Activated naive CD4-positive, alpha-beta T cell treated with anti-CD3 and anti-CD28 coated beads for 36 hours (primary cell): ENCODE data around the gene TLR2. TPM values are rescaled to one million over a fixed set of nuclear protein-coding genes. Genes with fewer than 3 reads are reported as not detected.
"Not testable (repeated sequence)": the region's sequence is repeated elsewhere in the genome, so short reads cannot be mapped to it uniquely, and the experiment has no call there.

Source experiments
- CTCF ChIA-PET: fragments of 350-600 bp; sonication (Branson Sonifier 250); formaldehyde crosslinking; loops from one replicate; lab custom pipeline; 2021; ENCODE audit warnings: antibody characterized with exemption; lab: Charles Lee
- DNase-seq: peaks from one replicate; pipeline ENCODE4 v3.0.0-alpha.2; 2020
- H3K27ac Mint-ChIP-seq: one replicate; pipeline ENCODE4 v1.8.0; 2021; ENCODE audit warnings: mild to moderate bottlenecking, mixed read lengths
- H3K27me3 Mint-ChIP-seq: one replicate; pipeline ENCODE4 v1.8.0; 2021; ENCODE audit warnings: low read depth, mixed read lengths
- H3K36me3 Mint-ChIP-seq: one replicate; pipeline ENCODE4 v1.8.0; 2021; ENCODE audit warnings: low read depth, mixed read lengths
- H3K4me1 Mint-ChIP-seq: one replicate; pipeline ENCODE4 v1.8.0; 2021; ENCODE audit warnings: low read depth, mixed read lengths
- H3K4me3 Mint-ChIP-seq: one replicate; pipeline ENCODE4 v1.8.0; 2021; ENCODE audit warnings: mild to moderate bottlenecking, moderate library complexity, mixed read lengths
- H3K9me3 Mint-ChIP-seq: one replicate; pipeline ENCODE4 v1.8.0; 2021; ENCODE audit warnings: mixed read lengths
- intact Hi-C: fragments of 100-400 bp; cut with micrococcal nuclease; formaldehyde crosslinking; loops from one replicate; pipeline ENCODE4 v1.15.1; 2023
- total RNA-seq, 2 experiments: library from RNA; stranded (reverse); gene quantifications; one replicate each; pipeline ENCODE4 v1.2.3, GENCODE V29; 2021

TLR2 gene
- total RNA-seq, 2 experiments from 2014 or later, result 1.5 to 2.6 TPM

DNA sequence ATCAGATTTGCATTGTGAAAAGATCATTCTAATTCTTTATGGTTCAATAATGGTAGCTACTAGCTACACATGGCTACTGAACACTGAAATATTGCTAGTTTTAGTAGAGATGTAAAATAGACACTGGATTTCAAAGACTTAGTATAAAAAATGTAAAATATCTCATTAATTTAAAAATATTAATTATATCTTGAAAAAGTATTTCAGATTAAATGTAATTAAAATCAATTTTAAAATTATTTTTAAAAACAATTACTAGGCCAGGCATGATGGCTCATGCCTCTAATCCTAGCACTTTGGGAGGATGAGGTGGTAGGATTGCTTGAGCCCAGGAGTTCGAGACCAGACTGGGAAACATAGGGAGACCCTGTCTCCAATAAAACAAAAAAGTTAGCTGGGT, 20.4 kb upstream of the TLR2 start:
- CTCF ChIA-PET, result interaction anchor here (0.6 to 1.0 kb wide), 2 partner anchors 20 to 56 kb away, joined by 3 read pairs; no protein-coding TSS in a partner anchor
- intact Hi-C loops, result no loop called here
- Mint-ChIP-seq H3K4me1 (no peaks in the 10 kb centered on the region), H3K9me3 (peaks cover 2% of the 10 kb centered on the region), H3K36me3 (no peaks in the 10 kb centered on the region), H3K27me3 (peaks cover 3% of the 10 kb centered on the region), H3K27ac (no peak overlapping the region), H3K4me3 (no peak overlapping the region)
- no peak for DNase-seq

DNA sequence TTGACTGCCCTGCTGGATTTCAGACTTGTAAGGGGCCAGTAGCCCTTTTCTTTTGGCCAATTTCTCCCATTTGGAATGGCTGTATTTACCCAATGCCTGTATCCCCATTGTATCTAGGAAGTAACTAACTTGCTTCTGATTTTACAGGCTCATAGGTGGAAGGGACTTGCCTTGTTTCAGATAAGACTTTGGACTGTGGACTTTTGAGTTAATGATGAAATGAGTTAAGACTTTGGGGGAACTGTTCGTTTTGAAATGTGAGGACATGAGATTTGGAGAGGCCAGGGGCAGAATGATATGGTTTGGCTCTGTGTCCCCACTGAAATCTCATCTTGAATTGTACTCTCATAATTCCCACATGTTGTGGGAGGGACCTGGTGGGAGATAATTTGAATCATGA, 17.6 kb upstream of the TLR2 start:
- H3K4me3 Mint-ChIP-seq, H3K27ac Mint-ChIP-seq, DNase-seq, H3K4me1 Mint-ChIP-seq, H3K9me3 Mint-ChIP-seq, H3K36me3 Mint-ChIP-seq, CTCF ChIA-PET, H3K27me3 Mint-ChIP-seq, intact Hi-C loops: not testable (repeated sequence)

DNA sequence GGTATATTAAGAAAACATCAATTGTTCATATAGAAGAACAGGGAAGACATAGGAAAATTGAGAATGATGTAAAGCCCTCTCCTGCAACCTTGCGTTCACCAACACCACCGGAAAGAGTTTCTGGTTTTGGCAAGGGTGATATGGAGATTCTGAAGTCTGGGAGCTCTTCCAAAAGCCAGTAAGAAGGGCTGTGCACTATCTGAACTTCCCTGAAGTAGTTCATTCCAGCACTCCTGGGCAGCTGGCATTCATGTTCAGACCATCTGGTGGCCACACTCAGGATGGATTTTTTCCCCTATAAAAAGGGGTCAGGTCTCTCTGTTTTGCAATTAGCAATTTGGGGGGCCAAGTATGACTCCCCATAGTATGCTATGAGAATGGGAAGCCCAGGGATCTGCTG, 15.4 kb upstream of the TLR2 start:
- H3K4me3 Mint-ChIP-seq, result no peak overlapping the region
- H3K27me3 Mint-ChIP-seq, result peaks cover 6% of the 10 kb centered on the region
- H3K9me3 Mint-ChIP-seq, result peaks cover 2% of the 10 kb centered on the region
- CTCF ChIA-PET, result no interaction called here
- no peak overlapping the region for H3K27ac Mint-ChIP-seq
- DNase-seq, result no peak
- no peaks in the 10 kb centered on the region for H3K4me1 Mint-ChIP-seq
- H3K36me3 Mint-ChIP-seq, result no peaks in the 10 kb centered on the region
- intact Hi-C loops, result no loop called here

DNA sequence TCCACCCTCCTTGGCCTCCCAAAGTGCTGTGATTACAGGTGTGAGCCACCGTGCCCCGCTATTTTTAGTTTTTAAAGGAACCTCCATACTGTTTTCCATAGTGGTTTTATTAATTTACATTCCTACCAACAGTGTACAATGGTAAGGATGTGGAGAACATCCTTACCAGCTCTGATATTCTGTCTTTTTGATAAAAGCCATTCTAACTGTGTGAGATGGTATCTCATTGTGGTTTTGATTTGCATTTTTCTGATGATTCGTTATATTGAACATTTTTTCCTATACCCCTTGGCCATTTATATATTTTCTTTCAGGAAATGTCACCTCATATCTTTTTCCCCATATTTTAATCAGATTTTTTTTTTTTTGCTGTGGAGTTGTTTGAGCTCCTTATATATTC, 14.2 kb upstream of the TLR2 start:
- Mint-ChIP-seq H3K4me3 (no peak overlapping the region), H3K4me1 (no peaks in the 10 kb centered on the region), H3K9me3 (peaks cover 2% of the 10 kb centered on the region), H3K27me3 (peaks cover 6% of the 10 kb centered on the region), H3K27ac (no peak overlapping the region), H3K36me3 (no peaks in the 10 kb centered on the region)
- intact Hi-C loops, result no loop called here
- CTCF ChIA-PET, result no interaction called here
- no peak for DNase-seq

DNA sequence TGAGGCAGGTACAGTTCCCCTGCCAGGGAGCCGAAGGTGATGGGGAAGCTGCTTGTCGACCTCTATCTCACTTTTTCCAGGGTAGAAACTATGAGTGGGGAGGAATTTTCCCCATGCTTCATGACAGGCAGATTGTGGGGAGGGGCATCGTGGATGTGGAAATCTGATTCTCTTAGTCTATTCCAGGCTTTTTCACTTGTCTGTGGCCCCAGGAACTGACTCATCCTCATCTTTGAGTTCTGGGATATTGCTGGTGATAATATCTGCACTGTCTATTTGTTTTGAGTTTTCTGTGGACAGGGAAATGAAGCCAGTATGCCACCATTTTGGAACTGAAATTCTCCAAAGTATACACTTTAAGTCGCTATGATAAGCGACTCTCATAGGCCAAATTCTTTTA, 7.6 kb upstream of the TLR2 start:
- no peak overlapping the region for H3K27ac Mint-ChIP-seq

DNA sequence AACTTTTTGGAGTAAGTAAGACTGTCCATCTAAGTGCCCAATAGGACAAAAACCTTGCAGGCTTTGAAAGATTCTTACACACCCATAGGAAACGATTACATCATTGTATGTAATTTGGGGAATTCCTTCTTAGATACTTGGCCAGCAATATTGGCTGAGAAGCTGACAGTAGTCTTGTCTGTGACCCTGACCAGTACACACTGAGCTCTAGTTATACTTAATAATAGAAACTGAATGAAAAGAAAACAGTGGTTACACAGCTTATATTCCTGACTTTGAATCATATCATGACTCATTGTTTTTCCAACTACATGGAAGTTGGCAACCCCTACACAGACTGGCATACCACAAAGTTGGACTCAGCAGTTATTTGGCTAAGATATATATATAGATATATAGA, 7.1 kb upstream of the TLR2 start:
- H3K27me3 Mint-ChIP-seq, result peaks cover 2% of the 10 kb centered on the region
- CTCF ChIA-PET, result no interaction called here
- DNase-seq, result no peak
- no peak overlapping the region for H3K27ac Mint-ChIP-seq
- peaks cover 2% of the 10 kb centered on the region for H3K36me3 Mint-ChIP-seq
- peaks cover 17% of the 10 kb centered on the region for H3K9me3 Mint-ChIP-seq
- H3K4me3 Mint-ChIP-seq, result no peak overlapping the region
- intact Hi-C loops, result no loop called here
- no peaks in the 10 kb centered on the region for H3K4me1 Mint-ChIP-seq

More for the DNA sequence above, 7.6 kb upstream of the TLR2 start:
- peaks cover 2% of the 10 kb centered on the region for H3K36me3 Mint-ChIP-seq
- no peak overlapping the region for H3K4me3 Mint-ChIP-seq
- intact Hi-C loops, result no loop called here
- no peaks in the 10 kb centered on the region for H3K4me1 Mint-ChIP-seq
- H3K27me3 Mint-ChIP-seq, result peaks cover 1% of the 10 kb centered on the region
- peaks cover 17% of the 10 kb centered on the region for H3K9me3 Mint-ChIP-seq
- DNase-seq, result no peak
- CTCF ChIA-PET, result no interaction called here

DNA sequence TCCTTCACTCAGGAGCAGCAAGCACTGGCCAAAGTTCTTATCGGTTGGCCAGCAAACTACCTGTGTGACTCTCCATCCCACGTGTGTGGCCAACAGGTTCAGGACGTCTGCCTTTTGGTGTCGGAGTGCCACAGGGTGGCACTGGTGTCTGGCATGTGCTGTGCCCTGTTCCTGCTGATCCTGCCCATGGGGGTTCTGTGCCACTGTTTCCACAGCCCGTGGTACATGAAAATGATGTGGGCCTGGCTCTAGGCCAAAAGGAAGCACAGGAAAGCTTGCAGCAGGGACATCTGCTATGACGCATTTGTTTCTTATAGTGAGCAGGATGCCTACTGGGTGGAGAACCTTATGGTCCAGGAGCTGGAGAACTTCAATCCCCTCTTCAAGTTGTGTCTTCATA, 4.6 kb upstream of the TLR2 start:
- H3K4me3 Mint-ChIP-seq, result no peak overlapping the region
- peaks cover 9% of the 10 kb centered on the region for H3K27me3 Mint-ChIP-seq
- H3K27ac Mint-ChIP-seq, result no peak overlapping the region
- DNase-seq, result no peak
- CTCF ChIA-PET, result no interaction called here
- intact Hi-C loops, result no loop called here
- H3K36me3 Mint-ChIP-seq, result peaks cover 2% of the 10 kb centered on the region
- peaks cover 5% of the 10 kb centered on the region for H3K4me1 Mint-ChIP-seq
- H3K9me3 Mint-ChIP-seq, result peaks cover 17% of the 10 kb centered on the region

DNA sequence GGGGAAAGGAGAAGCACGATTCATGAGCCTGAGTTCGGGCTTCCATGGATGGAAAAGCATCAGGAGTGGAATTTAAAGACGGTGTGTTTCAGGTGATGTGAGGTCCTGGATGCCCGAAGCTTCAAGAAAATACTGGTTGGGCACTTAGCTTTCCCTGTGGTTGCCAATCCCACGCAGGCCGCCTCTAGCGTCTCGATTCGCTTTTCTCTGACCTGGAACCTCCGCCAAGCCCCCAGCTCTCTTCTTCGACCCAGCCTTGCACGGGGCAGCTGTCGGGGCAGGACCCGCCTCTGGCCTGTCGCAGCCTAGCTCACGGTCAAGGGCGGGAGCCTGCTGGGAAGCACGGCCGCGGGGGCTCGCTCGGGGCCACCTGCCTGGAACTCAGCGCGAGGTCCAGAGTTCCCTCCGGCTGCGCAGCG, 308 bp upstream of the TLR2 start:
- Mint-ChIP-seq H3K4me3 (peak overlapping the region; percentile 68), H3K36me3 (peaks cover 4% of the 10 kb centered on the region), H3K9me3 (peaks cover 9% of the 10 kb centered on the region), H3K27ac (no peak overlapping the region), H3K27me3 (peaks cover 14% of the 10 kb centered on the region), H3K4me1 (peaks cover 13% of the 10 kb centered on the region)
- CTCF ChIA-PET, result interaction anchor here (1.7 kb wide), 1 partner anchor 66 kb away, joined by 5 read pairs; no protein-coding TSS in a partner anchor
- intact Hi-C loops, result loop anchor here (1.0 kb wide), 2 partner anchors 32 to 338 kb away; no protein-coding TSS in a partner anchor
- no peak for DNase-seq

DNA sequence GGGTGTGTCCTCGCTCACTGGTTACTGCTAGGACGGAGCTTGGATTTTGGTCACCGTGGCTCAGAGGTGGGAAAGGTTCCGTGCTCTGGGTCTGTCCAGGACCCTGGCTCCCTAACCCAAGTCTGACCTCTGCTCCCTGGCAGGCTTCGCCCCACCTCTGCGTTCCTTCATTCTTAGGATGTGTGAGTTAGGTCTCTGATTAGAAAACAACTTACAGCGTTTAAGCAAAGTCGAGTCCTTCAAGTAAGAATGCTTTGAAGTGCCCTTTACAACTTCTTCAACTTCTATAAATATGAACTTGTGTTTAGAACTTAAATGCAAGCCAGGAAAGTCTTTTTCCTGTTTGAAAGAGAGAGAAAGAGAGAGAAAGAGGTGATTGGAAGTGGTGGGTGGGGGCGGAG, 891 bp downstream of the TLR2 start:
- intact Hi-C loops, result loop anchor here (1.0 kb wide), 2 partner anchors 34 to 340 kb away; no protein-coding TSS in a partner anchor
- Mint-ChIP-seq H3K9me3 (peaks cover 20% of the 10 kb centered on the region), H3K4me1 (peaks cover 13% of the 10 kb centered on the region), H3K27ac (peak overlapping the region; percentile 18), H3K36me3 (peaks cover 14% of the 10 kb centered on the region), H3K27me3 (peaks cover 14% of the 10 kb centered on the region), H3K4me3 (peak overlapping the region; percentile 78)
- CTCF ChIA-PET, result interaction anchor here (0.7 to 0.8 kb wide), 2 partner anchors 40 to 599 kb away, joined by 3 read pairs; no protein-coding TSS in a partner anchor
- peak; percentile 12 for DNase-seq

DNA sequence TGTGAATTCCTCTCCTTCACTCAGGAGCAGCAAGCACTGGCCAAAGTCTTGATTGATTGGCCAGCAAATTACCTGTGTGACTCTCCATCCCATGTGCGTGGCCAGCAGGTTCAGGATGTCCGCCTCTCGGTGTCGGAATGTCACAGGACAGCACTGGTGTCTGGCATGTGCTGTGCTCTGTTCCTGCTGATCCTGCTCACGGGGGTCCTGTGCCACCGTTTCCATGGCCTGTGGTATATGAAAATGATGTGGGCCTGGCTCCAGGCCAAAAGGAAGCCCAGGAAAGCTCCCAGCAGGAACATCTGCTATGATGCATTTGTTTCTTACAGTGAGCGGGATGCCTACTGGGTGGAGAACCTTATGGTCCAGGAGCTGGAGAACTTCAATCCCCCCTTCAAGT, 20.4 kb downstream of the TLR2 start:
- H3K4me3 Mint-ChIP-seq, result no peak overlapping the region
- no peak overlapping the region for H3K27ac Mint-ChIP-seq
- H3K36me3 Mint-ChIP-seq, result no peaks in the 10 kb centered on the region
- H3K27me3 Mint-ChIP-seq, result no peaks in the 10 kb centered on the region
- no peaks in the 10 kb centered on the region for H3K9me3 Mint-ChIP-seq
- H3K4me1 Mint-ChIP-seq, result peaks cover 11% of the 10 kb centered on the region
- no peak for DNase-seq
- intact Hi-C loops, result no loop called here
- CTCF ChIA-PET, result no interaction called here

DNA sequence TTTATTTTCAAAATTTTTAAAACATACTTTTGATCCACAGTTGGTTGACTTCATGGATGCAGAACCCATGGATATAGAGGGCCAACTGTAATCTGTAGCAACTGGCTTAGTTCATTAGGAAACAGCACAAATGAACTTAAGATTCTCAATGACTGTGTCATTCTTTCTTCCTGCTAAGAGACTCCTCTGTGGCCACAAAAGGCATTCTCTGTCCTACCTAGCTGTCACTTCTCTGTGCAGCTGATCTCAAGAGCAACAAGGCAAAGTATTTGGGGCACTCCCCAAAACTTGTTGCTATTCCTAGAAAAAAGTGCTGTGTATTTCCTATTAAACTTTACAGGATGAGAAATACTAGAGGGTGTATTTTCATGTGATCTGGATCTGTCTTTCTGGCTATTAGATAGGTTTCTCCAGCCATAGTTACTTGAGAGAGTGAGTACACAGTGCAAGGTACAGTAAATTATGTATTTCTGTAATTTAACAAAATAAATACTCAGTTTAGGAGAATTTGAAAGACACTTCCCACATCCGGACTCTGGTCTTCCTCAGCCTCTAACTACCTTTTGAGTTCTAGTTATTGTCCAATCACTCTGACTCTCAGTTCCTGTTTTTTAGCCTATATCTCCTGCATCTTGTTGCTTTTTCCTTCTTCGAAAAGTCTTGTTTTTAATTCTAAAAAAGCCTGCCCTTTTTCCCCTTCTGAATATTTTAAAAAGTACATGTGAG, 21.8 kb downstream of the TLR2 start:
- Mint-ChIP-seq H3K9me3 (no peaks in the 10 kb centered on the region), H3K36me3 (no peaks in the 10 kb centered on the region), H3K27ac (no peak overlapping the region), H3K4me1 (peaks cover 11% of the 10 kb centered on the region), H3K27me3 (no peaks in the 10 kb centered on the region), H3K4me3 (no peak overlapping the region)
- CTCF ChIA-PET, result interaction anchor here (1.4 to 1.5 kb wide), 2 partner anchors 45 to 272 kb away, joined by 3 to 6 read pairs; no protein-coding TSS in a partner anchor
- intact Hi-C loops, result no loop called here
- no peak for DNase-seq

DNA sequence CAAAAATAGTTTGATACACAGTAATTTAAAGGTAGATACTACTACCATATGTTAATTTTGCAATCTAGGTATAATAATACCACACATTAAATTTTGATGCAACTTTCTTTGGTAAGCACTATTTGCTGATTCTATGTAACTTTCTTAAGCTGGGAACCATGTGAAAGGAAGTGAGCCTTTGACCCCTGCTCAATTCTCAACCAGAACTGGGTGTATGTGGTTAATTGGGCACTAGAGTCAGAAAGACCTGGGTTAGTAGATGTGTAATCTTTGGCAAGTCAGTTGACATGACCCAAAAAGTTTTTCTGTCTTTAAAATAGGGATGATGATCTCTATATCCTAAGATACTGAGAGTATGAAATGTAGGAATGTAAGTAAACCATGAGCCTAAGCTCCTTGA, 22.4 kb downstream of the TLR2 start:
- no peak overlapping the region for H3K27ac Mint-ChIP-seq
- H3K36me3 Mint-ChIP-seq, result no peaks in the 10 kb centered on the region
- no peaks in the 10 kb centered on the region for H3K9me3 Mint-ChIP-seq
- intact Hi-C loops, result no loop called here
- peaks cover 11% of the 10 kb centered on the region for H3K4me1 Mint-ChIP-seq
- CTCF ChIA-PET, result interaction anchor here (1.4 to 1.5 kb wide), 2 partner anchors 44 to 273 kb away, joined by 3 to 6 read pairs; no protein-coding TSS in a partner anchor
- DNase-seq, result no peak
- H3K4me3 Mint-ChIP-seq, result no peak overlapping the region
- H3K27me3 Mint-ChIP-seq, result no peaks in the 10 kb centered on the region

DNA sequence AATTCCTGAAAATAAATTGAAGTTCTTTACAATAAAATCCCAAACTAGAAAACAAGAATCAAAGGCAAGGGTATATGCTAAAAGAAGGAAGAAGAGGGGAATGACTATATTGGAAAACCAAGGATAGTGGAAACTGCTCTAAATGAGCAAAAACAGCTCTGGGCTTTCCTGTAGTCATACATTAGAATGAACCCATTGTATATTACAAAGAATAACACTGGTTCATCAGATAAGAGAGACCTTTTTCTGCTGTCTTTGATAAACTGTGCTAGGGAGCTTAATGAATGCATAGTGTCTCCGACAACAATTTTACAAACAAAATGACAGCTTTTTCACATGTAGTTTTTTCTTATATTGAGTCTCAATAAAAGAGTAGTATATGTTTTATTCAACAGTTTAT, 26.6 kb downstream of the TLR2 start:
- peaks cover 16% of the 10 kb centered on the region for H3K4me1 Mint-ChIP-seq
- intact Hi-C loops, result no loop called here
- no peaks in the 10 kb centered on the region for H3K27me3 Mint-ChIP-seq
- H3K9me3 Mint-ChIP-seq, result no peaks in the 10 kb centered on the region
- CTCF ChIA-PET, result no interaction called here
- DNase-seq, result no peak
- no peak overlapping the region for H3K27ac Mint-ChIP-seq
- no peaks in the 10 kb centered on the region for H3K36me3 Mint-ChIP-seq
- no peak overlapping the region for H3K4me3 Mint-ChIP-seq
